Measurements from ENCODE around the gene MT1B.

Gene MT1B

DNA sequence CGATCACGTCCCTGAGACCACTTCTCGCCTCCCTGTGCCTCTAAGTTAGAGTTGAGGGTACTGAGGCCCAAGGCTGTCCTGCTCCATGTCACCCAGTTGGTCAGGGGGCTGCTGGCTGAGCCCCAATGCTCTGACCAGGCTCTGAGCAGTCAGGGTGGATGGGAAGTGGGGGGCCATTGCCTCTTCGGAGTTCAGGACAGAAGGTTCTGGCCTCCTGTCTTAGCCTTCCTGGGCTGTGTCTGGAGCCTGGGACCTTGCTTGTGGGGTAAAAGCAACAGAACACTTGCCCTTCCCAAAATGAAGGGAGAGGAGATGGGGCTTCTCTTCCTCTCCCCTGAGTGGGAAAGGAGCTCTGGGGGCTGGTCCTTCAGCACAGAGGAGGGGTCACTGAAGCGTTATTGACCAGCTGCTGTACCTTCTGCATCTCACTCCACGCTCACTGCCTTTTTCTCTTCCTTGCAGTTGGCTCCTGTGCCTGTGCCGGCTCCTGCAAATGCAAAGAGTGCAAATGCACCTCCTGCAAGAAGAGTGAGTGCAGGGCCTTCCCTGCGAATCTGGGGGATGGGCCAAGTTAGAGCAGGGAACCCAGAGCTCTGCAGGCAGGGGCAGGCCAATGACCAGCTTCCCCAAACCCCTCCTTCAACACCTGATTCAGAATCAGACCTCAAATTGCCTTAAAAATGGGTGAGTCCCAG is 31.2 kb downstream of the MT1B start:
- TF ChIP-seq, protein P1, sequence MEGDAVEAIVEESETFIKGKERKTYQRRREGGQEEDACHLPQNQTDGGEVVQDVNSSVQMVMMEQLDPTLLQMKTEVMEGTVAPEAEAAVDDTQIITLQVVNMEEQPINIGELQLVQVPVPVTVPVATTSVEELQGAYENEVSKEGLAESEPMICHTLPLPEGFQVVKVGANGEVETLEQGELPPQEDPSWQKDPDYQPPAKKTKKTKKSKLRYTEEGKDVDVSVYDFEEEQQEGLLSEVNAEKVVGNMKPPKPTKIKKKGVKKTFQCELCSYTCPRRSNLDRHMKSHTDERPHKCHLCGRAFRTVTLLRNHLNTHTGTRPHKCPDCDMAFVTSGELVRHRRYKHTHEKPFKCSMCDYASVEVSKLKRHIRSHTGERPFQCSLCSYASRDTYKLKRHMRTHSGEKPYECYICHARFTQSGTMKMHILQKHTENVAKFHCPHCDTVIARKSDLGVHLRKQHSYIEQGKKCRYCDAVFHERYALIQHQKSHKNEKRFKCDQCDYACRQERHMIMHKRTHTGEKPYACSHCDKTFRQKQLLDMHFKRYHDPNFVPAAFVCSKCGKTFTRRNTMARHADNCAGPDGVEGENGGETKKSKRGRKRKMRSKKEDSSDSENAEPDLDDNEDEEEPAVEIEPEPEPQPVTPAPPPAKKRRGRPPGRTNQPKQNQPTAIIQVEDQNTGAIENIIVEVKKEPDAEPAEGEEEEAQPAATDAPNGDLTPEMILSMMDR (conservative IDR thresholded peaks at IDR 0.05; ENCODE audit: low read depth, low read length): no peak
- H3K4me3 ChIP-seq (ENCODE audit: low read depth, low read length): peak overlapping the region; percentile 69
- DNase-seq (ENCODE audit: low read depth): no peak

DNA sequence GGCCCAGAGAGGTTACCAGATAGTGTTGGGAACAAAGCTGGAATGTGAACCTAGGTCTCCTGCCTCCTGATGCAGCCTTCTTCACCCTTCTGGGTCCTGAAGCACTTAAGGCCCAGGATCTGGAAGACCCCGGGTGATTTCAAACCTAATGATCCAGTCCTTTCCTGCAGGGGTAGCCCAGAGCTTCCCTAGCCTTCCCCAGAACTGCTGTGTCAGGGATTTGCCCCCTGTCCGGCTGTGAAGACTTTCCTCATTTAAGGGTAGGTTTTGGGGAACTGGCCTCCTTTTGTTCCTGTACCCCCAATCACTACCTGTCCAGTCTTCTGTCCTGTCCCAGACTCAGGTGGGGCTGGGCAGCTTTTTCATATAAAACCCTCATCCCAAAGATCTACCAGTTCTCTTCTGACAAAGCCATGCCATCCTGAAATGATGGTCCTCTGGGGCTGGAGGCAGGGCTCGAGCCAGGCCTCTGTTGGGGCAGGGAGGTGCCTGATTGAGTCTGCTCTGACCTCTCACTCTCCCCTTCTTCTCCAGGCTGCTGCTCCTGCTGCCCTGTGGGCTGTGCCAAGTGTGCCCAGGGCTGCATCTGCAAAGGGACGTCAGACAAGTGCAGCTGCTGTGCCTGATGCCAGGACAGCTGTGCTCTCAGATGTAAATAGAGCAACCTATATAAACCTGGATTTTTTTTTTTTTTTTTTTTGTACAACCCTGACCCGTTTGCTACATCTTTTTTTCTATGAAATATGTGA is 31.9 kb downstream of the MT1B start:
- TF ChIP-seq, protein P1 (conservative IDR thresholded peaks at IDR 0.05; ENCODE audit: low read depth, low read length): no peak
- no peak overlapping the region for H3K4me3 ChIP-seq (ENCODE audit: low read depth, low read length)
- no peak for DNase-seq (ENCODE audit: low read depth)

DNA sequence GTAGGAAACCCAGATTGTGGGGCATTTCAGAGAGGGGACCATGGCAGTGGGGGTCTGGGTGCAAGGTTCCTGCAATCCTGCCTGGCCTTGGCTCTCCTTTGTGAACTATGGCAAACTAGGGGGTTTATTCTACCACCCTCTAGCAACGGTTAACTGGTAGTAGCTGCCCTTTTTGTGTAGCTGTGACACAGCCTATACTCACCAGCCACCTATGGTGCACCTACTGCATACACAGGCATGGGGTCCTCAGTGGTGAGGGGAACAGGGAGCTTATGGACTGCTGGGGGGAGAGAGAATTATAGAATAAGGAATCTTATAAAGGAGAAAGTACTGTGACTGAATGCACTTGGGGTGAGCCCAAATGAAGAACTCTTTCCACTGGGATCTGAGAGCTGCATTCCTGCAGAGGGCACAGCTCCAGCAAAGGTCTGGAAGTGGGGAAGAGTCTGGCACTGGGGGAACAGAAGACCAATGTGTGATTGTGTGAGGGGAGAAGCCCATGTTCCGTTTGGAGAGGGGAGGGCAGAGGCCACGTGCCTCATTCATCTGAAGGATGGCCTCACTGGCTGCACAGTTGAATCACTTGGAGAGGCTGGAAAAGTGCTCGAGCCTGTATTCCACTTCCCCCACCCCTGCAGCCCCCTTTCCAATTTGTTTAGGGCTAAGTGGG is 32.7 kb downstream of the MT1B start:
- H3K4me3 ChIP-seq (ENCODE audit: low read depth, low read length): no peak overlapping the region

DNA sequence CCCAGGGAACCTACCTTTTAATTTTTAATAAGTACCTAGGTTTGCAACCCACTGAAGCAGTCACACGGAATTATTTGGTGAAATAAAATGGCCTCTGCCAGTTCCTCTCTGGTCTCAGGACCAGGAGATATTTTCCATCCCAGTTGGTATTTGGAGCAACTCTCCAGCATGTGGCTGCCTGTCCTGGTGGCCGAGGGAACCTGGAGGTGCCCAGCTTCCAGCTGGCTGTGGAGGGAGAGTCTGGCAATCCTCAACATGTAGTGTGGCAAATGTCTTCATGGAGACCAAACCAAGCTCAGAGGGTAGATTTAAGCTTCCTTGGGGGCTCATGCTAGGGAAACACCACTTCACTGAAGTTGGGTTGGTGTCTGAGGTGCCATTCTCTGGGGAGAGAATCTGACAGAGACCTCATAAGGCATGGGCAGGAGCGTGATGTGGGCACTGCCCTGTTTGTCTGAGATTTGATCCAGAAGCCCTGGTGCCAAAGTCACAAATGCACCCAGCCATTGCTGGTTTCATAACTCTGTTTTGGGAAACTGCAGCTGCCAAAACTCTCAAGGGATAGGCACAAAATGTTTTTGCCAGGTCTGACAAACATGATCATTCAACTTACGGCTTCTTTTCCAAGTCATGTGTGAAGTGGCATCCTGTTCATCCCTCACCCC is 33.4 kb downstream of the MT1B start:
- H3K4me3 ChIP-seq (ENCODE audit: low read depth, low read length): no peak overlapping the region
- no peak for DNase-seq (ENCODE audit: low read depth)
- TF ChIP-seq, protein P1 (conservative IDR thresholded peaks at IDR 0.05; ENCODE audit: low read depth, low read length): no peak

More for the DNA sequence above, 32.7 kb downstream of the MT1B start:
- TF ChIP-seq, protein P1 (conservative IDR thresholded peaks at IDR 0.05; ENCODE audit: low read depth, low read length): no peak
- no peak for DNase-seq (ENCODE audit: low read depth)

DNA sequence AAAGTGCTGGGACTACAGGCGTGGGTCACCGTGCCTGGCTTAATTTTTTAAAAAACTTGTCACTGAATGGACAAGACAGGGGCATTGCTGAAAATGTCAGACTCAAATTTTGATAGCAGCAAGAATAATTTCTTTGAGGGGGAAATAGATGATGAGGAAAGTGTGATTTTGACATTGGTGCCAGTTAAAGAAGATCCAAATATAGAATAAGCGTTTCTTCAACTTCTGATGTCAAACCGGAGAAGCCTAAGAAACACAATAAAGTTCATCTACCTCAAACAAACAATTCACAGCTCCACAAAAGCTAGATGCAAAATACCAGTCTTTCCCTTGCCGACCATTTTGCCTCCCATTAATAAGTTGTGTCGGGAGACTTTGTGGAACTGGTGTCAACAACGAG is 35.1 kb downstream of the MT1B start:
- no peak for DNase-seq (ENCODE audit: low read depth)
- TF ChIP-seq, protein P1 (conservative IDR thresholded peaks at IDR 0.05; ENCODE audit: low read depth, low read length): no peak
- H3K4me3 ChIP-seq (ENCODE audit: low read depth, low read length): no peak overlapping the region

DNA sequence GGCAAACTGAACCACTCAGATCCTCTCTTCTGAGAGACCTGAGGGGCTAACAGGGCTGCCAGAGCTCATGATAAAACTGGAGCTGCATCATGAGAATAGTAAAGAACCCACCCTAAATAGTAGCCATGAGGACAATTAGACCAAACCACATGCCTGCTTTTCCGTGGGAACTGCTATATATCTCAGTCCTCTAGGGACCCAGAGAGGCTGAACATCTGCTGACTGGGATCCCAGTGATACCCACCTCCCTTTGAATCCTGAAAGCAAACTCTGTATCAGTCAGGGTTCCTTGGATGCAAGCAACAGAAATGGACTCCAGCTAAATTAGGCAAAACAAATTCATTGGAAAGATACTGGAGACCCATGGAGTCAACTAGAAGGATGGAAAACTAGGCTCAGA is 37.1 kb downstream of the MT1B start:
- TF ChIP-seq, protein P1 (conservative IDR thresholded peaks at IDR 0.05; ENCODE audit: low read depth, low read length): no peak
- no peak for DNase-seq (ENCODE audit: low read depth)
- H3K4me3 ChIP-seq (ENCODE audit: low read depth, low read length): no peak overlapping the region
